COR-L47 (cell line): ENCODE data around the gene PYGL.
"Not testable (repeated sequence)": the region's sequence is repeated elsewhere in the genome, so short reads cannot be mapped to it uniquely, and the experiment has no call there.

ENCODE experiments used
- DNase-seq: peaks from one replicate; lab custom pipeline; 2025; lab: John Stamatoyannopoulos, UW

The PYGL gene

GRCh38 chr14:50954811-50955372, 10.6 kb upstream of the PYGL start:
- DNase-seq = peak; percentile 58

- DNase-seq = no peak
Measured at GRCh38 chr14:50953502-50953901, 9.2 kb upstream of the PYGL start.

GRCh38 chr14:50951032-50951431, 6.7 kb upstream of the PYGL start:
- DNase-seq = no peak

- DNase-seq = no peak
Measured at GRCh38 chr14:50948205-50948604, 3.9 kb upstream of the PYGL start.

- no peak for DNase-seq
Measured at GRCh38 chr14:50947446-50947845, 3.2 kb upstream of the PYGL start.

- no peak for DNase-seq
Measured at GRCh38 chr14:50946234-50946935, 2.1 kb upstream of the PYGL start.

GRCh38 chr14:50944647-50945413, 547 bp upstream of the PYGL start:
- peak; percentile 53 for DNase-seq

GRCh38 chr14:50943261-50943942, 881 bp downstream of the PYGL start:
- no peak for DNase-seq

- DNase-seq = not testable (repeated sequence)
Measured at GRCh38 chr14:50941638-50942037, 2.6 kb downstream of the PYGL start.

- DNase-seq = no peak
Measured at GRCh38 chr14:50941151-50941550, 3.1 kb downstream of the PYGL start.

GRCh38 chr14:50937800-50938199, 6.5 kb downstream of the PYGL start:
- no peak for DNase-seq

- DNase-seq = no peak
Measured at GRCh38 chr14:50937325-50937724, 7.0 kb downstream of the PYGL start.

GRCh38 chr14:50936882-50937281, 7.4 kb downstream of the PYGL start:
- DNase-seq = no peak

- DNase-seq = no peak
Measured at GRCh38 chr14:50936016-50936340, 8.3 kb downstream of the PYGL start.

GRCh38 chr14:50935126-50936015, 8.9 kb downstream of the PYGL start:
- no peak for DNase-seq

GRCh38 chr14:50932592-50933495, 11.4 kb downstream of the PYGL start:
- DNase-seq = no peak

- no peak for DNase-seq
Measured at GRCh38 chr14:50932156-50932555, 12.1 kb downstream of the PYGL start.

GRCh38 chr14:50931559-50931958, 12.7 kb downstream of the PYGL start:
- DNase-seq = no peak

GRCh38 chr14:50929506-50929905, 14.8 kb downstream of the PYGL start:
- no peak for DNase-seq

GRCh38 chr14:50928002-50928635, 16.2 kb downstream of the PYGL start:
- DNase-seq = no peak
